Measurements from ENCODE around the gene DNAH5. TPM values are rescaled to one million over a fixed set of nuclear protein-coding genes. Genes with fewer than 3 reads are reported as not detected.

DNAH5 gene
- polyA plus RNA-seq, result 0.49 to 0.73 TPM (median 0.67 TPM) in 3 replicates
- 0.12 TPM for polyA plus RNA-seq (2011; ENCODE audit: low read depth)
- 0.27 and 0.46 TPM in 2 replicates for polyA plus RNA-seq (2011; cell fraction: cytosol; rRNA removed)
- polyA plus RNA-seq (2011; cell fraction: nucleus; rRNA removed), result 0.80 and 0.88 TPM in 2 replicates
- polyA plus RNA-seq (2012; ENCODE audit: low replicate concordance), result 0.04 and 0.92 TPM in 2 replicates
- 0.07 to 1.9 TPM (median 0.99 TPM) in 3 replicates for polyA minus RNA-seq
- polyA minus RNA-seq (2011; cell fraction: cytosol; rRNA and poly(A)+ RNA removed), result 0.38 TPM
- polyA minus RNA-seq (2011; cell fraction: nucleus; rRNA and poly(A)+ RNA removed), result 1.5 and 2.9 TPM in 2 replicates

DNA sequence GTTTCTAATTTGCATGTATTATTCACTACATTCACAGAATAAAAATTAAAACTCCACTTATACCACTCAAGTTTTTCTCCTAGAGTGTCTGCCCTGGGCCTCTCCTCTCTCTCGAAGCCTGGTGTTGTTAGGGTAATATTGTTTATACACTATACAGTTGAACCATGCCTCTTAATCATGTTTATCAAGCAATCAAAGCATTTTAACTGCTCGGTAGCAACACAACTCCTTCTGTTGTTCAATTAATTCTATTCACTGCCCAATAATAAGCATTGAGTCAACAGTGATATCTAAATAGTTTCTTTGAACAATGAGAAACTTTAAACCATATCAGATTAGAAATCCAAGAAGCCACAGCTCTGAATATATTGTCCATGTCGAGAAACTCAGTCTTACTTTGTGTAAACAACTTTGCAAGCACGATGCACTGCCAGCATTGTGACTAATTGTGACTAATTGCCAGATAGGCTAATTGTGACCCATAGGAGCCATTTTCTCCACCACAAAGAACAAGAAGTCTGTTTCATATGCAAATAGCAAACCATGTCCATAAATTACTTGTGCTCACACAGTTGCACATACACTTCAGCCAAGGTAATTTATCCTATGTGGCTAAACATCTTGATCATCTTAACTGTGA lies at the start of gene DNAH5:
DNAH5 (minus strand) TSS at position 129 of the 640 bp plus-strand sequence. CDS start 250 bp downstream, outside the sequence.
- peaks cover 23% of the 10 kb centered on the region for H3K4me1 ChIP-seq (ENCODE audit: control insufficient read depth, extremely low read depth, insufficient read depth, low read length)
- TF ChIP-seq, protein P1, sequence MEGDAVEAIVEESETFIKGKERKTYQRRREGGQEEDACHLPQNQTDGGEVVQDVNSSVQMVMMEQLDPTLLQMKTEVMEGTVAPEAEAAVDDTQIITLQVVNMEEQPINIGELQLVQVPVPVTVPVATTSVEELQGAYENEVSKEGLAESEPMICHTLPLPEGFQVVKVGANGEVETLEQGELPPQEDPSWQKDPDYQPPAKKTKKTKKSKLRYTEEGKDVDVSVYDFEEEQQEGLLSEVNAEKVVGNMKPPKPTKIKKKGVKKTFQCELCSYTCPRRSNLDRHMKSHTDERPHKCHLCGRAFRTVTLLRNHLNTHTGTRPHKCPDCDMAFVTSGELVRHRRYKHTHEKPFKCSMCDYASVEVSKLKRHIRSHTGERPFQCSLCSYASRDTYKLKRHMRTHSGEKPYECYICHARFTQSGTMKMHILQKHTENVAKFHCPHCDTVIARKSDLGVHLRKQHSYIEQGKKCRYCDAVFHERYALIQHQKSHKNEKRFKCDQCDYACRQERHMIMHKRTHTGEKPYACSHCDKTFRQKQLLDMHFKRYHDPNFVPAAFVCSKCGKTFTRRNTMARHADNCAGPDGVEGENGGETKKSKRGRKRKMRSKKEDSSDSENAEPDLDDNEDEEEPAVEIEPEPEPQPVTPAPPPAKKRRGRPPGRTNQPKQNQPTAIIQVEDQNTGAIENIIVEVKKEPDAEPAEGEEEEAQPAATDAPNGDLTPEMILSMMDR (optimal IDR thresholded peaks at IDR 0.05 in 1 of 3, IDR thresholded peaks at IDR 0.05 in 1 of 3, conservative IDR thresholded peaks at IDR 0.05 in 1 of 3; ENCODE audit: extremely low read depth in 1 of 3, insufficient read depth in 2 of 3, low read length in 3 of 3), result no peak
- no peak for TF ChIP-seq EZH2 (IDR thresholded peaks at IDR 0.05; ENCODE audit: low read length)
- no peaks in the 10 kb centered on the region for H3K9me3 ChIP-seq (ENCODE audit: control insufficient read depth, low read depth, low read length)
- FAIRE-seq (peak; percentile 81), DNase-seq (ENCODE audit: low read depth, low spot score) (no peak)
- H3K4me2 ChIP-seq (ENCODE audit: control insufficient read depth, extremely low read depth, insufficient read depth, low read depth, low read length), result peak within 1 kb of the TSS; percentile 74
- no peaks in the 10 kb centered on the region for H3K9me1 ChIP-seq (ENCODE audit: control insufficient read depth, extremely low read depth, insufficient read depth, low read length)
- dilution Hi-C loops (cut with MboI; ENCODE audit: extremely low pct_ligation_motif_present, low sequenced_read_pairs), result no loop called here
- no peaks in the 10 kb centered on the region for H4K20me1 ChIP-seq (ENCODE audit: control insufficient read depth, extremely low read depth, insufficient read depth, low read length)
- no peak within 1 kb of the TSS for H3K4me3 ChIP-seq (ENCODE audit: control insufficient read depth in 2 of 3, extremely low read depth in 1 of 3, insufficient read depth in 2 of 3, low read depth in 1 of 3, low read length in 3 of 3)
- no peak within 1 kb of the TSS for H2AFZ ChIP-seq (ENCODE audit: control insufficient read depth, low read length)
- no peaks in the 10 kb centered on the region for H3K27me3 ChIP-seq (ENCODE audit: control insufficient read depth, extremely low read depth, insufficient read depth, low read length)
- H3K36me3 ChIP-seq (ENCODE audit: control insufficient read depth in 2 of 2, extremely low read depth in 1 of 2, insufficient read depth in 2 of 2, low read length in 2 of 2), result no peaks in the 10 kb centered on the region
- no peaks in the 10 kb centered on the region for H3K79me2 ChIP-seq (ENCODE audit: control insufficient read depth, insufficient read depth, low read length)
- H3K27ac ChIP-seq (ENCODE audit: control insufficient read depth, insufficient read depth, low read length), result peak within 1 kb of the TSS; percentile 24
- no peak within 1 kb of the TSS for H3K9ac ChIP-seq (ENCODE audit: control insufficient read depth, extremely low read depth, insufficient read depth, low read length)

DNA sequence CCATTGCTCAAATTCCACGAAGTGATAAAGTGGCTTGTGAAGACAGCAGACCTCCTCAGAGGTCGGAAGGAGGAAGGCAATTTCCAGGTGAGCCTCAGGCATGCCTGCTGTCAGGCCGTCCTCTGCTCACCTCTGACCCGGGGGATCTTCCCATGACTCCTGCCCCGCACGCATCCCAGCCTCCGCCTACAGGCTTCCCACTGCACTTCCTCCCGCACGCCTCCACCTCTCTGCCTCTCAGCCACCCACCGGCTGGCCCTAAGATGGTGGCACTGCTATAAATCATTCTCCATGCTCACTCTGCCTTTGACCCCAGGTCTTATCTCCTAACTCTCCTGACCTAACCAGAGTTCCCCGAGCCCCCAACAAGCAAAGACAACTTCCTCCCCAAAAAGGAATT lies 49.4 kb upstream of the DNAH5 start:
- Histone ChIP-seq H2AFZ (ENCODE audit: control insufficient read depth, low read length) (peak overlapping the region; percentile 38), H3K4me2 (ENCODE audit: control insufficient read depth, extremely low read depth, insufficient read depth, low read depth, low read length) (no peak overlapping the region), H3K9me1 (ENCODE audit: control insufficient read depth, extremely low read depth, insufficient read depth, low read length) (no peaks in the 10 kb centered on the region), H3K9ac (ENCODE audit: control insufficient read depth, extremely low read depth, insufficient read depth, low read length) (no peak overlapping the region), H3K4me1 (ENCODE audit: control insufficient read depth, extremely low read depth, insufficient read depth, low read length) (peaks cover 10% of the 10 kb centered on the region), H3K4me3 (ENCODE audit: control insufficient read depth in 2 of 3, extremely low read depth in 1 of 3, insufficient read depth in 2 of 3, low read depth in 1 of 3, low read length in 3 of 3) (no peak overlapping the region), H3K36me3 (ENCODE audit: control insufficient read depth in 2 of 2, extremely low read depth in 1 of 2, insufficient read depth in 2 of 2, low read length in 2 of 2) (no peaks in the 10 kb centered on the region), H3K27me3 (ENCODE audit: control insufficient read depth, extremely low read depth, insufficient read depth, low read length) (no peaks in the 10 kb centered on the region), H3K79me2 (ENCODE audit: control insufficient read depth, insufficient read depth, low read length) (no peaks in the 10 kb centered on the region), H4K20me1 (ENCODE audit: control insufficient read depth, extremely low read depth, insufficient read depth, low read length) (no peaks in the 10 kb centered on the region), H3K27ac (ENCODE audit: control insufficient read depth, insufficient read depth, low read length) (no peak overlapping the region), H3K9me3 (ENCODE audit: control insufficient read depth, low read depth, low read length) (no peaks in the 10 kb centered on the region)
- FAIRE-seq (no peak), DNase-seq (ENCODE audit: low read depth, low spot score) (no peak)
- TF ChIP-seq EZH2 (IDR thresholded peaks at IDR 0.05; ENCODE audit: low read length), result no peak
- TF ChIP-seq, protein P1 (optimal IDR thresholded peaks at IDR 0.05 in 1 of 3, IDR thresholded peaks at IDR 0.05 in 1 of 3, conservative IDR thresholded peaks at IDR 0.05 in 1 of 3; ENCODE audit: extremely low read depth in 1 of 3, insufficient read depth in 2 of 3, low read length in 3 of 3), result no peak
- dilution Hi-C loops (cut with MboI; ENCODE audit: extremely low pct_ligation_motif_present, low sequenced_read_pairs), result no loop called here
